Motor neuron (in vitro differentiated cells): ENCODE results near the gene ITGB1. TPM values are rescaled to one million over a fixed set of nuclear protein-coding genes. Genes with fewer than 3 reads are reported as not detected.
A peak's percentile ranks its signal among the peaks of the same experiment; 100 is the strongest.

ENCODE experiments used
- ATAC-seq, 8 experiments: fragments of 200-7000 bp; cut with Tn5 transposase; replicated peaks in 6 of 8; 2 replicates each; pipeline ENCODE4 v1.8.0; 2021; ENCODE audit warnings: mild to moderate bottlenecking in 8 of 8, moderate library complexity in 8 of 8
- H3K27ac ChIP-seq, 2 donors: fragments of 250-450 bp; sonication (Bioruptor Pico); 2 replicates each; pipeline ENCODE4 v1.9.0; 2021; ENCODE audit warnings: antibody characterized with exemption in 2 of 2, mild to moderate bottlenecking in 2 of 2, moderate library complexity in 1 of 2
- H3K4me1 ChIP-seq, 2 donors: fragments of 250-450 bp; sonication (Bioruptor Pico); replicated peaks in 1 of 2; 2 replicates each; pipeline ENCODE4 v1.6.1; 2021; ENCODE audit warnings: antibody characterized with exemption in 2 of 2, mild to moderate bottlenecking in 2 of 2, moderate library complexity in 1 of 2
- H3K4me3 ChIP-seq, 5 donors: fragments of 250-450 bp; sonication (Bioruptor Pico); 2 replicates each; pipeline ENCODE4 v1.9.0; 2021; ENCODE audit warnings: antibody characterized with exemption in 5 of 5, mild to moderate bottlenecking in 5 of 5, moderate library complexity in 4 of 5
- WGBS, 10 experiments: fragments of 450-650 bp; shearing (Covaris generic); methylation state at CpG; one replicate each; pipeline ENCODE4 v1.0.0; 2022; 5-methylcytosine and 5-hydroxymethylcytosine counted together
- in situ Hi-C, 9 experiments: fragments of 400-800 bp; cut with MboI; loops; one replicate each; pipeline ENCODE4 v1.15.0; 2021; ENCODE audit warnings: low sequenced_read_pairs in 9 of 9, low pct_unique_long_range_greater_than_20kb in 2 of 9; ENCODE audit not compliant: unreplicated experiment in 9 of 9
- total RNA-seq, 8 experiments: library from RNA; unstranded; fragments of 300-600 nt; gene quantifications; 2 replicates each; pipeline versions ENCODE4 v1.2.3 to v1.2.4, GENCODE V29; 2022

ITGB1 gene
- total RNA-seq, 8 experiments from 2014 or later: 112 to 1,583 (median 288) TPM

DNA sequence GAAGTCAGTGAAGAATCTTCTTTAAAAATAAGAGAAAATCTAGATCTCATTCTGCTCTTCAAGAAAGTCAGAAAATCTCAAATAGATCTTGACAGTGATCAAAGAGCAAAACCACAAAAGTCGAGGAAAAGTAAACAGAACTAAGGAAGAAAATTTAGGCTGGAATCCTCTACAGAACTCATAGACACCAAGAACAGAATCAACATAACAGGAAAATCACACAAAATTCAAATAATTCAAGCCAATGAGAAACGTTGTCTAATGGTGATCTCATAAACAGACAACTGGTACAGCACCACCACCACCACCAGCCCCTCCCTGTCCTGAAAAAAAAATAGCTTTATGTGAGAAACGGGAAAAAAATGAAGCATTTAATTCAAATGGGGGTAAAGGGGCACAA is 6.9 kb downstream of the ITGB1 start:
- 8 to 30% (median 16%) methylated on average over 1 to 3 of the region's 3 CpGs for WGBS, 10 experiments

DNA sequence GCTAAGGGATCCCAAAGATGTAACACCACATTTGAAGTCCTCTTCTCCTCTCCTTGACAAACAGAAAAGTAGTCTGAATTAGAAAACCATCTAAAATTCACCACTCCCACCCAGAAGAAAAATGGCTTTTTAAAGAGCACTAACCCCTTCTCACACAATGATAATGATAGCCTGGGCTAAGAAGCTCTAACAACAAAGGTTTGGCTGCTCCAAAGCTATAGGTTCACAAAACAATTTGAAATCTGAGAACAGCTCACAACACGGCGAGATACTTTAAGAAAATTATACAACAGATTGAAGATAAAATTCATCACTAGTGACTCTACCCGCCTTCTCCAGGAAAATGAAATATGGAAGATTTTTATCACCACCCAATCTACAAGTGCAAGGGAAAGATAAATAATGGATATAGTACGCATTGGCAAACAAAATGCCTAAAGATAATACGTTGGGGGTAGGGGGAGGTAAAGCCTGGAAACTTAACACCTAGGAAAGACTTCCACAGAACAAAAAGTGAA is 7.4 kb downstream of the ITGB1 start:
- peak; percentile 2 to 69 (median 34) for ATAC-seq
- in situ Hi-C loops: loop anchor here in 1 of 9 experiments (10.0 kb wide), 1 partner anchor 54 kb away; no protein-coding TSS in a partner anchor
- 0 to 17% (median 6%) methylated on average over 3 to 5 of the region's 5 CpGs for WGBS, 10 experiments
- Histone ChIP-seq H3K4me1 (peaks cover 31 to 51% of the 10 kb centered on the region in 2 donors), H3K4me3 (no peak overlapping the region), H3K27ac (no peak overlapping the region)

More for the DNA sequence above, 6.9 kb downstream of the ITGB1 start:
- Histone ChIP-seq H3K4me3 (no peak overlapping the region), H3K27ac (no peak overlapping the region), H3K4me1 (peaks cover 34 to 55% of the 10 kb centered on the region in 2 donors)
- peak in 3 of 8 experiments; percentile 3 to 28 (median 13) for ATAC-seq
- in situ Hi-C loops: loop anchor here in 1 of 9 experiments (10.0 kb wide), 1 partner anchor 54 kb away; no protein-coding TSS in a partner anchor

DNA sequence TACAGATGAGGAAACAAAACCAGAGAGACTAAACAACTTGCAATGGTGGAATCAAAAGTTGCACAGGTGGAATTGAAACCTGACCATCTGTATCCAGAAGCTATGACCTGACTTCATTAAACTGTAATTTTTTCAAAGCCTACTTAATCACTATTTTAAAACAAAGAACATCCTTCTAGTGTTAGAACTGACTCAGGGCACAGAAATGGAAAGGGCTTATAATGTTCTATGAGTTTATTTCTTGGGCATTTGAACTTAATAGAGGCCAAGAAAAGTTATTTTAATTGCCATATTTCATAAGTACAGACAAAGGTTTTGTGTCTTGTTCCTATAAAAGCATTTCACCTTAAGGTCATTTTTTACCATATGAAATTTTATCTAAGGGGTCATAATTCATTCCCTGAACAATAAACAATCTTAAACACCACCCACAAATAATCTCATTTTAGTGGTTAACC is 8.8 kb downstream of the ITGB1 start:
- in situ Hi-C loops: no loop called here
- no peak overlapping the region for H3K4me3 ChIP-seq
- H3K27ac ChIP-seq: no peak overlapping the region
- peaks cover 28 to 43% of the 10 kb centered on the region in 2 donors for H3K4me1 ChIP-seq
- ATAC-seq: no peak

DNA sequence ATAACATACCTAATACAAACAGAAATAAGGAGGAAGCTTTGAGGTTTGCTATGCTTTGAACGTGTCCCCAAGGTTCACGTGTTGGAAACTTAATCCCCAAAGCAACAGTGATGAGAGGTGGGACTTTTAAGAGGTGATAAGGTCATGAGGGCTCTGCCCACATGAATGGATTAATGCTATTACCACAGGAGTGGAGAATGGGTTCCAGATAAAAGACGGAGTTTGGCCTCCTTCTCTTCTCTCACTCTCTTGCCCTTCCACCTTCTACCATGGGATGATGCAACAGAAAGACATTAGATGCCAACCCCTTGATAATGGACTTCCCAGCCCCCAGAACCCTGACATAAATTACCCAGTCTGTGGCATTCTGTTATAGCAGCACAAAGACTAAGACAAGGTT is 9.6 kb downstream of the ITGB1 start:
- H3K27ac ChIP-seq: peak overlapping the region in 1 of 2 donors; percentile 45
- H3K4me3 ChIP-seq: no peak overlapping the region
- 13 to 90% (median 62%) methylated on average over 1 to 3 of the region's 3 CpGs; no CpG with 5 or more reads in 1 of the 10 experiments for WGBS, 10 experiments
- peaks cover 22 to 36% of the 10 kb centered on the region in 2 donors for H3K4me1 ChIP-seq
- peak in 3 of 8 experiments; percentile 62 to 85 (median 81) for ATAC-seq
- in situ Hi-C loops: no loop called here

DNA sequence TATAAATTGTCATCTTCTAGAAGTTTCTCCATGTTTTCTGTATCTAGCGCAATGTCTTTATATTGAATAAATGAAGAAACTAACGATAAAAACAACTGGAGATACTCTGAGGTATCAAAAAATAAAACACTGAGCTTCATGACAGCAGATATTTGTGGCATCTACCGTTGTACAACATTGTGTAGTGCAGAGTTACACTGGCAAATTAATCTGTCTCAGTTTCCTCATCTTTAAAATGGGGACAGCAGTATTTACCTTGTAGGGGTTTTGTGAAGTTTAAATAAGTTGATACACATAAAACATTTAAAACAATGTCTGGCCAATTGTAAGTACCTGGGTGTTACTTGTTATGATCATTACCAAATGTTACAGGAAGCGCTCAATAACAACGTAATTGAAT is 10.4 kb downstream of the ITGB1 start:
- Histone ChIP-seq H3K27ac (no peak overlapping the region), H3K4me3 (no peak overlapping the region), H3K4me1 (peaks cover 20 to 27% of the 10 kb centered on the region in 2 donors)
- no peak for ATAC-seq
- in situ Hi-C loops: no loop called here
- WGBS, 10 experiments: 43 to 100% (median 94%) methylated on average over 1 to 5 of the region's 5 CpGs

DNA sequence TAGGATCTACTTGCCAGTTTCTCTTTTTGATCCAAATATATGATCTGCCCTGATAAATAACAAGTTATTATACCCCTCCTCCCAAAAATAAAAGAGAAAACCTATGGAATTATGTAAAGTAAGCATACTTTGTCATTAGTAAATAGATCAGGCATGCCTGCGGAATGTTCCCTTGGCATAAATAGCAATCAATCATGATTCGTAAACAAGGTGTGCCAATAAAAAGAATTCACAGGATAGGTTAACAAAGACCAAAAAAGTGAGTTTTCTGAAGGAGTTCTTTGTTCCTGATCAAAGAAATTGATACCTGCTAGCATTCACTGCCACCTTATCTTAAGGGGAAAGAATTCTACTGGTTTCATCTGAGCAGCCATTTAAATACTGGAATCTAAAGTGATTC is 11.9 kb downstream of the ITGB1 start:
- Histone ChIP-seq H3K4me1 (peaks cover 14 to 18% of the 10 kb centered on the region in 2 donors), H3K4me3 (no peak overlapping the region), H3K27ac (no peak overlapping the region)
- WGBS, 10 experiments: 74 to 100% (median 100%) methylated on average over 1 to 2 of the region's 2 CpGs; no CpG with 5 or more reads in 2 of the 10 experiments
- ATAC-seq: no peak
- in situ Hi-C loops: no loop called here

DNA sequence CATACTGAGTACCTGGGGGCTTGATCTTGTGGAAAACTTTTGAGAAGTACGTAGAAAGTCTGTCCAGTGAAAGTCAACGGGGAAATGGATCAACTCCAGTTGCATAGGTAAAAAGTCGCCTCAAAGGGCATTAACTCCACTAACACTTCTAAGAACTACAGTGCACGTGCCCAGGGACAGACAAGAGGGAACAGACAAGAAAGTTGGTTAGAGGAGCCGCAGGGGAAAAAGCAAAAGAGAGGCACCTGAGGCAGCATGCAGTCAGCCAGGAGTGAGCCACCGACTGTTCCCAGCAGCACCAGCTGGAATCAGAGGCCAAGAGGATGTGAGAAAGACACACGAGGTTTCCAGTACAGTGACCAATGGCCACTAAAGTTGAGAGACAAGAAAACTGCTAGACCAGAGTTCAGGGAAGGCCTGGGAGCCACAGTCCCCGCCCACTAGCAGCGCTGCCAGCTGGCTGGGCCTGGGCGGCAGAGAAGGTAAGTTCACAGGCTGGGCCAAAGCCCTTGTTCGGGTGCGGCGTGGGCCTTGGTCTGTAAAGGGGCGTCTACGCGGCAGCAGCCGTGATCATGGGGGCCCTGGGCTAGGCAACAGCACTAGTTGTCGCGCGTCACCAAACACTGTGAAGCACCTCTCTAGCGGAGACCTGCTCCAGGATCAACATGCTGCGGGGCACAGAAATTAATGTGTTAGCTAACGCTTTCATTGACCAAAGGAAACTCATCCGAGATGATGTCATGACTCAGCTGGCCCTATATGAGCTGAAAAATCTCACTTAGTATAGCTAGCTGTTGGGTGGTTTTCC is 14.0 kb downstream of the ITGB1 start:
- peak in 6 of 8 experiments; percentile 5 to 53 (median 26) for ATAC-seq
- H3K27ac ChIP-seq: peak overlapping the region in 1 of 2 donors; percentile 38
- 90 to 100% (median 94%) methylated on average over 1 to 18 of the region's 24 CpGs; no CpG with 5 or more reads in 3 of the 10 experiments for WGBS, 10 experiments
- peaks cover 3 to 8% of the 10 kb centered on the region in 2 donors for H3K4me1 ChIP-seq
- in situ Hi-C loops: no loop called here
- H3K4me3 ChIP-seq: no peak overlapping the region

DNA sequence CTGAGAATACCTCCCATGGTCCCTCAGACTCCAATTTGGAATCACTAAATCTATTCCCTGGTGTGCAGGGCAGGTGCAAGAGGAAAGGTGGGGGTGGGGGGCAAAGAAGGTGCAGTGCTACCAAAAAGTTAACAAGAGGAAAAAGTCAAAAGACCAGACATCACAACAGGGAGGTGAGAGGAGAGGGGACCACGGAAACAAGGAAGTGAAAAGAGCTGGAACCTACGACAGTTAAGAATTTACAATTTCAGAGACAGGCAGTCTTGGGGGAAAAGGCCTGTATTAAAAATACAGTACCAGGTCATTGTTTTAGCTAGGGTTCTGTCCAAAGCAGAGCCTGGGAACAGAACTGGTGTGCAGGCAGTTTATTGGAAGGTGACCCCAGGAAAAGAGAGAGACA is 14.6 kb downstream of the ITGB1 start:
- no peak overlapping the region for H3K27ac ChIP-seq
- WGBS, 10 experiments: 60 to 100% (median 86%) methylated on average over 1 to 2 of the region's 2 CpGs; no CpG with 5 or more reads in 1 of the 10 experiments
- in situ Hi-C loops: no loop called here
- no peak for ATAC-seq
- no peak overlapping the region for H3K4me3 ChIP-seq
- H3K4me1 ChIP-seq: peaks cover 8 to 10% of the 10 kb centered on the region in 2 donors

DNA sequence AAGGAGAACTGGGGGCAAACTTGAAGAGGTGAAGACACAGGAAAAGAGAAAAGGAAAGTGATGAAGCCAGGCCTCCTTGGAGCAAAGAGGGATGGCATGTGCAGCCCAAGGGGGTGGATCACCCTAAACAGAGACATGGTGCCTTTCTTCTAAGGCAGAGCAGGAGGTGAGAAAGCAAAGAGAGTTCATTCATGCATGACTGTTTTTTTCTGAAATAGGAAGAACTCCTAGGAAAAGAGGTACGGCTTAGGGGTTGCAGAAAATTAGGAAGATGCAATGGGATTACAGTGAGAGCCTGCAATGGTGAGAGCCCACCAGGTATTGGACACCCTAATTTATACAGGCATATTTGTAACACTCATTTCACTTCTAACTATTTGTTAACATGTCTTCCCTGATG is 15.9 kb downstream of the ITGB1 start:
- no peak overlapping the region for H3K27ac ChIP-seq
- peaks cover 12 to 15% of the 10 kb centered on the region in 2 donors for H3K4me1 ChIP-seq
- 71 to 100% (median 100%) methylated on average over 1 of the region's 1 CpG; no CpG with 5 or more reads in 4 of the 10 experiments for WGBS, 10 experiments
- in situ Hi-C loops: no loop called here
- no peak overlapping the region for H3K4me3 ChIP-seq
- ATAC-seq: no peak

DNA sequence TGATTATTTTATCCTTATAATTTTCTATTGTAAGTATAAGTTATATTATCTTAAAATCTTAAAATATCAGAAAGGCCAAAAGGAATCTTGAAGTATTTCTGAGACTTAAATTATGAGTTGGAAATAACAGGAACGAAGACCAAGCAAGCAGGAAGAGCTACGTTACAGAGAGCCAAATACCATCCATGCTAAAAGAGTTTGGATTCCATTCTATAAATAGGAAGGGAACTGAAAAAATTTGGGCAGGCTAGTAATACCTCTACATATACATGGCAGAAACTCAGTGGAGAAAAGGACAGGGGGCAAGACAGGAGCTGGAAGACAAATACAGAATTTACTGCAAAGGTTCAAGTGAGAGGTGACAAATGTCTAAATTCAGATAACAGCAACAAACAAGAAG is 16.7 kb downstream of the ITGB1 start:
- peaks cover 12 to 15% of the 10 kb centered on the region in 2 donors for H3K4me1 ChIP-seq
- peak in 1 of 8 experiments; percentile 42 for ATAC-seq
- WGBS, 10 experiments: 0 to 100% (median 93%) methylated on average over 2 of the region's 2 CpGs; no CpG with 5 or more reads in 1 of the 10 experiments
- no peak overlapping the region for H3K4me3 ChIP-seq
- in situ Hi-C loops: no loop called here
- no peak overlapping the region for H3K27ac ChIP-seq

DNA sequence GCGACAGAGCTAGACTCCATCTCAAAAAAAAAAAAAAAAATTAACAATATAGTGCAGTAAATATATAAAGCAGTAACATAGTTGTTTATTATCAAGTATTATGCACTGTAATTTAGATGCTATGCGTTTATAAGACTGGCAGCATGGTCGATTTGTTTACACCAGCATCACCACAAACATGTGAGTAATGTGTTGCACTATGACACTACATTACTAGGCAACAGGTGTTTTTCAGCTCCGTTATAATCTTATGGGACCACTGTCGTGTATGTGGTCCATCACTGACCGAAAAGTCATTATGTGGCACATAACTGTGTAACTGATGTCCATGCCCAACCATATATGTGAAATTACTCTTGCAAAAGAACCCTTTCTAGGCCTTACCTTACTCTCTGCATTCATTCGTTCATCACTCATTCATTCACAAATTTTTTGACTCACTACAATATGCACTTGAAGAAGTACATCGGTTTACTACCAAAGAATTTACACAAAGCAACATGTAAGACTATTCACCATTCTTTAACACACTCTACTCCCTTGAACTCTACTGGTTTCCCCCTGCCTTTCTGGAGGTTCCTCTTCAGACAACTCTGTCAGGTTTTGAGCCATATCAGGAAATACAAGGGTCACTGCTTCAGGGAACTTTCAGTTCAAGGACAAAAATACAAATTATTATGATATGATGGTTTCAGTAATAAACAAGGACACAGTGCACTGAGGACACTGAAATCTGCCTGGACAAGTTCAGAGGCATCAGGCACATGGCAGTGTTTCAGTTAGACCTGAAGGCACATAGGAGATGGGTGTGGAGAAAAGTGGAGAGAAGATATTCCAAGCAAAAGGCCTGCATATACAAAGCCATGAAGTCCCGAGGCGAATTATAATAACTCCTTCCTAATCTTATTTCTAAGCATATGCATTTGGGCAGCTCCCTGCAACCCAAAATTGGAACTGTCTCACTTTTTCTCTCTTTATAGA is 17.4 kb downstream of the ITGB1 start:
- Histone ChIP-seq H3K4me3 (no peak overlapping the region), H3K4me1 (peaks cover 12 to 15% of the 10 kb centered on the region in 2 donors), H3K27ac (no peak overlapping the region)
- ATAC-seq: peak in 3 of 8 experiments; percentile 15 to 82 (median 63)
- in situ Hi-C loops: no loop called here
- 34 to 100% (median 91%) methylated on average over 4 to 10 of the region's 10 CpGs for WGBS, 10 experiments

DNA sequence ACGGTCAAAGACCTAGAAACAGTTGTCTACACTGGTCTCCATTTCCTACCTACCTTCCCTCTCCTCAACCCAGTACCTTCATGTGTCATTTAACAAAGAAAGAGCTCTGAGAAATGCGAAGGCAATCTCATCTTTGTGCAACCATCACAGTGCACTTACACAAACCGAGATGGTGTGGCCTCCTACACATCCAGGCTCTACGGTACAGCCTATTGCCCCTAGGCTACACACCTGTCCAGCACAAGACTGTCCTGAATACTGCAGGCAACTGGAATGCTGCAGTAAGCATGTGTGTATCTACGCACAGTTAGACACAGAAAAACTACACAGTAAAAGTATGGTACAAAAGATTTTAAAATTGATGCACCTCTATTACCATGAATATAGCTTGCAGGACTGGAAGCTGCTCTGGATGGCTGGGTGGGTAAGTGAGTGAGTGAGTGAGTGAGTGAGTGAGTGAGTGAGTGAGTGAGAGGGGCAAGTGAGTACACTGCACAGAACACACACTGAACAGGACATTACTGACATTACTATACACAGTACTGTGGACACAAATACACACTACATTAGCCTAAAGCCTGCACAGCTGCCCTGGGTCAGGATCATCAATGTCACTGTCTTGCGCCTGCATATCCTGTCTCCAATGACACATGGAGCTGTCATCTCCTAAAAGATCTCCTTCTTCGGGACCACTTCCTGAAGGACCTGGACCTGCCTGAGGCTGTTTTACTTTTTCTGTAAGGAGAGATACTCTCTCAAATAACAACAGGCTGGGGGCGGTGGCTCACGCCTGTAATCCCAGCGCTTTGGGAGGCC is 18.5 kb downstream of the ITGB1 start:
- no peak overlapping the region for H3K4me3 ChIP-seq
- in situ Hi-C loops: no loop called here
- no peak overlapping the region for H3K27ac ChIP-seq
- 78 to 100% (median 93%) methylated on average over 1 to 10 of the region's 10 CpGs; no CpG with 5 or more reads in 2 of the 10 experiments for WGBS, 10 experiments
- peaks cover 12 to 15% of the 10 kb centered on the region in 2 donors for H3K4me1 ChIP-seq
- ATAC-seq: peak in 3 of 8 experiments; percentile 3 to 24 (median 7)
